ENCODE data around the gene SLN.

The SLN gene

DNA sequence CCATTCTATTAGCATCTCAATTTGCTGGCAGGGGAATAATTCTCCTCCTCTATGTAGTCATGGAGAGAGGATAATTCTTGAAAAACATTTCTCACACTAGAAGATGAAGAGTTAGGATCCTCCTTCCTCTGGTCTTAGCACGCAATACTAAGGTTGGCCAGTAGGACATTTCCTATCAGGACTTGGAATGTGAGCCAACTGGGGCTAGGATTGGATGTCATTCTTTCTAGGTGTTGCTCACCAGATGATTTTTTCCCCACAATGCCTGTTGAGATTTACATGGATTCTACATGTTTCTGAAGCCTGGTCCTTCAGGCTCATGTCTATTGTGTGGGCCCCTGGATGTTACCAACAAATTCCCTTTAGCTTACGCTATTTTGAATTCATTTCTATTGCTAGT lies 28.0 kb downstream of the SLN start:
- no peak for DNase-seq (ENCODE audit: low spot score)

- no peak for DNase-seq (ENCODE audit: low spot score)
Observed at GRCh38 chr11:107683061-107683460, 28.8 kb downstream of the SLN start.

DNA sequence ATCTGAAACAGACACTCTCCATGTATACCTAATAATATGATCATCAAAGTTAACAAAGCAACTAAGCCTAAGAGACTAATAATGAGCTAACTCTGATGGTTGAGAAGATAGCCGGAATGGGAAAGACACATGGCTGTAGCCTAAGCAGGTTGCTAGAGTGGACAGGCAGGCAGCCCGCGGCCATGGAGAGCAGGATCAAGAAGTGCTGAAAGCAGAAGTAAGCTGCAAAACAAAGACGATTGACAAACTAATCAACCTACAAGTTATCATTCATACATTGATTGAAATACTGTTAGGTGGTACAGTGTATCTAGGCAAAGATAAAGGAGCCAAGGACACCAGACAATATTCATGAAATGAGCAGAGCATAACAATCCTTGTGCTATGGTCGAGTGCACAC lies 29.3 kb downstream of the SLN start:
- DNase-seq (ENCODE audit: low spot score), result no peak

- DNase-seq (ENCODE audit: low spot score), result no peak
Observed at GRCh38 chr11:107682171-107682570, 29.7 kb downstream of the SLN start.

DNA sequence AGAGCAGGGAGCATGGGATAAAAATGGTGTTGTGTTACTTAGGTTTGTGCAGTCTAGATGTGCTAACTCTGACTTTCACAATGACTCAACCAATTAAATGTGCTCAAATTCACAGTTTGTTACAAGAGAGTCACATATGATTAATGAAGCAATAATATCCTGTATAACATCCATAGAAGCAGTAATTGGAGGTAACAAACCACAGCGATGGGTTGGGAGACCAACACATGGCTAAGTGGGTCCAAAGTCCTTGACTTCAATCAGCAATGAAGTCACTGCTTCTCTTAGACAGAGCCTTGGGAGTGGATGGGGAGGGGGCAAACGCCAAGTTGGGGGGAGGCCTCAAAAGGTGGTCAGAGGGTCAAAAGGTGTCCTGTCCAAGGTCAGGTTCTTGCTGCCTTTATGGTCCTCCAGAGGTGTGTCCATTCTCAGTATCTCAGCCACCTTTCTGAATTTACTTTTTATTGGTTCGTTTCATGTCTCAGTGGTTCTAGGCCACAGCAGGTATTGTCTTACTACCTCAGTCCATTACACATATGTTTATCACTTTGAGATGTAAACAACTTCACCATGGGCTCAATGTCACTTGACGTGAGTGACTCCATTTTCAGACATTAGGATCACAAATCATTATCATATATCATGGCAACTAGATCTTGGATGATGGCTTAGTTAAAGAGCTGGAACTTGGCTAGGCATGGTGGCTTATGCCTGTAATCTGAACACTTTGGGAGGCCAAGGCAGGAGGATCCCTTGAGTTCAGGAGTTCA lies 32.4 kb downstream of the SLN start:
- no peak for DNase-seq (ENCODE audit: low spot score)

DNA sequence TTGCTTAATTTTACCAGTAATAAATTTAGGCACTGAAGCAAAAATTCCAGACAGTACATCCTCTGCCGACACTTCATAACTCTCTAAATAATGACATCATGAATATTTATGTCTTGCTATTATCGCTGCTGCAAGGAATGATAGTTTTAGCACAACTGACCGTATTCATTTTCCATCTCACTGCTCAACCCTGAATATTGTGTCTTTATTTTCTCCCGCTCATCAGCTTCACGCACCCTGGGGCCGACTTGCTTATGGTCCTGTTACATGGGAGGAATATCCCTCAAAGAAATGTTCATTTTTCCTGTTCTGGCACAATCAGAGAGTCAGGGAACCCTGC lies 33.3 kb downstream of the SLN start:
- no peak for DNase-seq (ENCODE audit: low spot score)

DNA sequence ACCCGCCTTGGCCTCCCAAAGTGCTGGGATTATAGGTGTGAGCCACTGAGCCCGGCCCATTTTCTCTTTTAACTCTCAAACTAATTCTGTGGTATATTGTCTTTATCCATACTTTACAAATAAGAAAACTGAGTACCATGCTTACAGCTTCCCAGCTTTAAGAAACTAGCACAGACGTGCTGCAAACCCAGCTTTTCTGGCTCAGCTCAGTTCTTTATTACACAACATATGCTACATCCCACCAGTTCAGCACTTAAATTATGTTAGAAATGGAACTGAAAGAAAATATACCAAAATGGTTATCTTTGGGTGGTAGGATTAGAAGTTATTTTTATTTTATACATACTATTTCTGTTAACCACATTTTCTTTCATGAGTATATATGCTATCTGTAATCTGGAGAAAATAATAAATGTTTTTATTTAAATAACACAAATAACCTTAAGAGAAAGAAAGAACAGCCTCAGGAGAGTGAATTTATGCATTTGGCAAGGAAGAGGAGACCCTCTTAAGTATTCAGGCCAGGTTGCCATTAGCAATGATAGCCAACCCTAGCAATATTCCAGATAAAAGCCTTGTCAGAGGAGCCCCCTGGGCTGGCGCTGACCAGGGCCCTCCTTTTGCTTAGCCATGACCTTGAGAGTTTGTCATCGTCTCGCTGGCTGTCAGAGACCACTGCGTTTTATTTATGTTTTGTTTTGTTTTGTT lies 33.8 kb downstream of the SLN start:
- DNase-seq (ENCODE audit: low spot score), result no peak

GRCh38 chr11:107676336-107677057 lies 35.4 kb downstream of the SLN start:
- no peak for DNase-seq (ENCODE audit: low spot score)

DNA sequence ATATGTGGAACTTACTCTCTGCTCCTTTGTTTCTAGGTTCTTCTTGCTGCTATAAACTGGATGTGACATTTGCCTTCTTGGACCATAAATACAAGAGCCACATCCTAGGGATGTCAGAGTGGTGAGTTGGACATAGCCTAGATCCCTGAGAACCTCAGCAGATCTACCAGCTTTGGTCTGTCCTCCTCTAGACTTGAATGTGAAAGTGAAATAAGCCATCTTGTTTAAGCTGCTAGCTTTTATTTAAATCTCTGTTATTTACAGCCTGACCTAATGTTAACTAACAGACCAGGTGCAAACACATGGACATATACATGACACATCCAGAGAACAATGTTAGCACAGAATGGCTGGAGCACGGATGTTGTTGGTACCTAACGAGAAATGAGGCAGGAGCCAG lies 36.0 kb downstream of the SLN start:
- no peak for DNase-seq (ENCODE audit: low spot score)

DNA sequence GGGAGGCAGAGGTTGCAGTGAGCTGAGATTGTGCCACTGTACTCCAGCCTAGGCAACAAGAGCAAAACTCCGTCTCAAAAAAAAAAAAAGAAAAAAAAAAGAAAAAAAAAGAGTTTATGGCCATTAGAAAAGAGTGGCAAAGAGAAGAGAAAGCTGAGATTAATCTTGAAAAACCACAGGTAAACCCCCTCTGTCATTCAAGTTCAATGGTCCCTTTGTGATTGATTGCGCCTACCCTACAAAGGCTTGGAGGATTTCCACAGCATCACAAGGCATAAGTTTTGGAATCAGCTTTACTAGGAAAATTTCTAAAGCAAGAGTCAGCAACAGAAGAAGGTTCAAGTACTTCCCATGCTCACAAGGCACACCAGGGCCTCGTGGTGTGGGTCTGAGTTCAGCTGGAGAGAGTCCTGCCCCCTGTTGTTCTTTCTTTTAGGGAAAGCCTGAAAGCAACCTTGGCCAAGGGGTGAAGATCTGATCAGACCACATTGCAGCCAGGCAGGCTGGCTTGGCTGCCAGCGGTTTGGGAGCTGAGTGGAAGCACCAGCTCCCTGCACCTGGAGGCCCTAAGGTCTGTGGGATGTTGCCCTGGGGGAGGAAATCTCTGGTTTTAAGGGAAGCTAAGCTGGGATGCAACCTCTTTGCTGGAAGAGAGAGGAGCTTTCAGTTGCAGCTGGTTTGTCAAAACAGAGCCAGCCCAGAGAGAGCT lies 41.8 kb downstream of the SLN start:
- no peak for DNase-seq (ENCODE audit: low spot score)

GRCh38 chr11:107669191-107669740 lies 42.6 kb downstream of the SLN start:
- DNase-seq (ENCODE audit: low spot score), result no peak

- DNase-seq (ENCODE audit: low spot score), result no peak
Observed at GRCh38 chr11:107666911-107667613, 44.8 kb downstream of the SLN start.

GRCh38 chr11:107665018-107665417 lies 46.8 kb downstream of the SLN start:
- no peak for DNase-seq (ENCODE audit: low spot score)

GRCh38 chr11:107661656-107662055 lies 50.2 kb downstream of the SLN start:
- DNase-seq (ENCODE audit: low spot score), result no peak

- DNase-seq (ENCODE audit: low spot score), result no peak
Observed at GRCh38 chr11:107660066-107660465, 51.8 kb downstream of the SLN start.

GRCh38 chr11:107659310-107659709 lies 52.5 kb downstream of the SLN start:
- DNase-seq (ENCODE audit: low spot score), result no peak
